Ascending aorta (tissue), 2 donors: Measurements from ENCODE around the gene TAMALIN. TPM values are rescaled to one million over a fixed set of nuclear protein-coding genes. Genes with fewer than 3 reads are reported as not detected.

ENCODE experiments used
- DNase-seq, 2 donors: peaks; one replicate each; pipeline ENCODE4 v3.0.0-alpha.2; 2019; ENCODE audit warnings: low spot score in 2 of 2
- H3K27ac ChIP-seq, 2 donors: fragments of 200-600 bp; sonication (generic); one replicate each; pipeline ENCODE4 v1.5.1; 2016 to 2017; ENCODE audit warnings: mild to moderate bottlenecking in 1 of 2
- H3K27me3 ChIP-seq: fragments of 200-600 bp; sonication (generic); one replicate; pipeline ENCODE4 v1.5.1; 2017
- H3K36me3 ChIP-seq, 2 donors: fragments of 200-600 bp; sonication (generic); one replicate each; pipeline ENCODE4 v1.5.1; 2016
- H3K4me1 ChIP-seq, 2 donors: fragments of 200-600 bp; sonication (generic); one replicate each; pipeline ENCODE4 v1.5.1; 2016 to 2017; ENCODE audit warnings: mild to moderate bottlenecking in 1 of 2
- H3K4me3 ChIP-seq, 2 donors: fragments of 200-600 bp; sonication (generic); one replicate each; pipeline ENCODE4 v1.5.1; 2016 to 2017; ENCODE audit warnings: mild to moderate bottlenecking in 1 of 2
- H3K9me3 ChIP-seq, 2 donors: fragments of 200-600 bp; sonication (generic); one replicate each; pipeline ENCODE4 v1.5.1; 2016
- CTCF ChIP-seq, 3 experiments: fragments of 200-600 bp in 2 of 3; fragments of 450-650 bp in 1 of 3; sonication (generic) in 2 of 3; IDR thresholded peaks; one replicate each; pipeline ENCODE4 v1.5.1; 2016 to 2019; ENCODE audit warnings: antibody characterized with exemption in 3 of 3, mild to moderate bottlenecking in 1 of 3, moderate library complexity in 1 of 3
- intact Hi-C: fragments of 100-400 bp; cut with DNase I; formaldehyde crosslinking; loops from one replicate; pipeline ENCODE4 v1.15.1; 2023
- total RNA-seq: library from RNA; depleted of rRNA; stranded (reverse); fragments of >200 nt; gene quantifications from one replicate; pipeline ENCODE4 v1.1.0, GENCODE V29; 2016

The TAMALIN gene
- total RNA-seq, 1 donor from 2014 or later, result 32.6 TPM

- Histone ChIP-seq H3K27ac (no peak overlapping the region), H3K36me3 (peaks cover 55 to 76% of the 10 kb centered on the region in 2 donors), H3K4me3 (no peak overlapping the region), H3K4me1 (peaks cover 0 to 6% of the 10 kb centered on the region in 2 donors), H3K9me3 (no peaks in the 10 kb centered on the region), H3K27me3 (no peaks in the 10 kb centered on the region)
- intact Hi-C loops, result loop anchor here (1.0 to 2.0 kb wide), 2 partner anchors 56 to 88 kb away; no protein-coding TSS in a partner anchor
- DNase-seq, result no peak
- TF ChIP-seq CTCF (IDR thresholded peaks at IDR 0.05), result no peak
Measured at GRCh38 chr12:51980809-51981127, 26.0 kb upstream of the TAMALIN start.

GRCh38 chr12:51984657-51985056 lies 22.1 kb upstream of the TAMALIN start:
- H3K36me3 ChIP-seq, result peaks cover 56 to 76% of the 10 kb centered on the region in 2 donors
- intact Hi-C loops, result no loop called here
- no peaks in the 10 kb centered on the region for H3K27me3 ChIP-seq
- no peak overlapping the region for H3K4me3 ChIP-seq
- peaks cover 0 to 3% of the 10 kb centered on the region in 2 donors for H3K4me1 ChIP-seq
- no peak for DNase-seq
- TF ChIP-seq CTCF (IDR thresholded peaks at IDR 0.05), result no peak
- no peaks in the 10 kb centered on the region for H3K9me3 ChIP-seq
- no peak overlapping the region for H3K27ac ChIP-seq

GRCh38 chr12:51985154-51985835 lies 21.5 kb upstream of the TAMALIN start:
- Histone ChIP-seq H3K36me3 (peaks cover 56 to 80% of the 10 kb centered on the region in 2 donors), H3K27me3 (no peaks in the 10 kb centered on the region), H3K9me3 (no peaks in the 10 kb centered on the region), H3K4me1 (no peaks in the 10 kb centered on the region), H3K27ac (no peak overlapping the region), H3K4me3 (no peak overlapping the region)
- intact Hi-C loops, result no loop called here
- no peak for TF ChIP-seq CTCF (IDR thresholded peaks at IDR 0.05)
- DNase-seq, result no peak

- Histone ChIP-seq H3K4me3 (no peak overlapping the region), H3K9me3 (no peaks in the 10 kb centered on the region), H3K36me3 (peaks cover 52 to 73% of the 10 kb centered on the region in 2 donors), H3K27me3 (no peaks in the 10 kb centered on the region), H3K27ac (no peak overlapping the region), H3K4me1 (no peaks in the 10 kb centered on the region)
- intact Hi-C loops, result no loop called here
- TF ChIP-seq CTCF (IDR thresholded peaks at IDR 0.05), result no peak
- no peak for DNase-seq
Measured at GRCh38 chr12:51986834-51987233, 19.9 kb upstream of the TAMALIN start.

- Histone ChIP-seq H3K36me3 (peaks cover 30 to 60% of the 10 kb centered on the region in 2 donors), H3K27me3 (no peaks in the 10 kb centered on the region), H3K27ac (no peak overlapping the region), H3K9me3 (no peaks in the 10 kb centered on the region), H3K4me1 (no peaks in the 10 kb centered on the region), H3K4me3 (no peak overlapping the region)
- no peak for DNase-seq
- TF ChIP-seq CTCF (IDR thresholded peaks at IDR 0.05), result no peak
- intact Hi-C loops, result no loop called here
Measured at GRCh38 chr12:51992246-51992645, 14.5 kb upstream of the TAMALIN start.

GRCh38 chr12:51994539-51994820 lies 12.3 kb upstream of the TAMALIN start:
- Histone ChIP-seq H3K4me3 (no peak overlapping the region), H3K27me3 (no peaks in the 10 kb centered on the region), H3K27ac (no peak overlapping the region), H3K4me1 (no peaks in the 10 kb centered on the region), H3K36me3 (peaks cover 26 to 55% of the 10 kb centered on the region in 2 donors), H3K9me3 (no peaks in the 10 kb centered on the region)
- intact Hi-C loops, result no loop called here
- no peak for DNase-seq
- TF ChIP-seq CTCF (IDR thresholded peaks at IDR 0.05), result no peak
